Testis (tissue), 3 donors: ENCODE measurements around the gene ZNF618. TPM values are rescaled to one million over a fixed set of nuclear protein-coding genes. Genes with fewer than 3 reads are reported as not detected.

ENCODE experiments used
- DNase-seq: peaks from one replicate; pipeline ENCODE4 v3.0.0-alpha.2; 2019
- H3K27ac ChIP-seq, 2 donors: fragments of 200-600 bp; sonication (generic); one replicate each; pipeline ENCODE4 v1.5.1; 2019
- H3K27me3 ChIP-seq: fragments of 200-600 bp; sonication (generic); one replicate; pipeline ENCODE4 v1.5.1; 2019
- H3K36me3 ChIP-seq: fragments of 200-600 bp; sonication (generic); one replicate; pipeline ENCODE4 v1.5.1; 2017; ENCODE audit warnings: low read depth; ENCODE audit errors: missing control alignments
- H3K4me1 ChIP-seq: fragments of 200-600 bp; sonication (generic); one replicate; pipeline ENCODE4 v1.5.1; 2019
- H3K4me3 ChIP-seq, 2 donors: fragments of 200-600 bp; sonication (generic); one replicate each; pipeline ENCODE4 v1.5.1; 2017 to 2019
- H3K9me3 ChIP-seq: fragments of 200-600 bp; sonication (generic); one replicate; pipeline ENCODE4 v1.5.1; 2017
- CTCF ChIP-seq, 3 experiments: fragments of 450-650 bp in 2 of 3; fragments of 200-600 bp in 1 of 3; sonication (generic) in 1 of 3; IDR thresholded peaks; one replicate each; pipeline ENCODE4 v1.5.1; 2016 to 2019; ENCODE audit warnings: antibody characterized with exemption in 3 of 3, mild to moderate bottlenecking in 2 of 3, moderate library complexity in 1 of 3
- POLR2A ChIP-seq: fragments of 450-650 bp; IDR thresholded peaks from one replicate; pipeline ENCODE4 v1.6.1; 2017; ENCODE audit warnings: antibody characterized with exemption, mild to moderate bottlenecking, moderate library complexity
- WGBS, 2 donors: methylation state at CpG; one replicate each; pipeline ENCODE4 v1.1.5; 2018; 5-methylcytosine and 5-hydroxymethylcytosine counted together
- intact Hi-C: fragments of 100-400 bp; cut with DNase I; formaldehyde crosslinking; loops from one replicate; pipeline ENCODE4 v1.15.1; 2023; ENCODE audit warnings: low total_unique reads
- polyA plus RNA-seq: library from polyadenylated mRNA; stranded (reverse); fragments of 350-450 nt; fragmentation: Illumina TruSeq; extraction: RNeasy Lipid Tissue Mini Kit (QIAGEN cat#74804); gene quantifications from one replicate; pipeline ENCODE4 v1.2.3, GENCODE V29; 2014; ENCODE audit warnings: low read depth, low replicate concordance; ENCODE audit not compliant: insufficient read depth
- total RNA-seq, 2 donors: library from RNA; depleted of rRNA; stranded (reverse); fragments of >200 nt; gene quantifications; one replicate each; pipeline ENCODE4 v1.2.3, GENCODE V29; 2016

ZNF618 gene
- total and polyA plus RNA-seq, 3 donors from 2014 or later = 6.8 to 15.2 (median 14.6) TPM

DNA sequence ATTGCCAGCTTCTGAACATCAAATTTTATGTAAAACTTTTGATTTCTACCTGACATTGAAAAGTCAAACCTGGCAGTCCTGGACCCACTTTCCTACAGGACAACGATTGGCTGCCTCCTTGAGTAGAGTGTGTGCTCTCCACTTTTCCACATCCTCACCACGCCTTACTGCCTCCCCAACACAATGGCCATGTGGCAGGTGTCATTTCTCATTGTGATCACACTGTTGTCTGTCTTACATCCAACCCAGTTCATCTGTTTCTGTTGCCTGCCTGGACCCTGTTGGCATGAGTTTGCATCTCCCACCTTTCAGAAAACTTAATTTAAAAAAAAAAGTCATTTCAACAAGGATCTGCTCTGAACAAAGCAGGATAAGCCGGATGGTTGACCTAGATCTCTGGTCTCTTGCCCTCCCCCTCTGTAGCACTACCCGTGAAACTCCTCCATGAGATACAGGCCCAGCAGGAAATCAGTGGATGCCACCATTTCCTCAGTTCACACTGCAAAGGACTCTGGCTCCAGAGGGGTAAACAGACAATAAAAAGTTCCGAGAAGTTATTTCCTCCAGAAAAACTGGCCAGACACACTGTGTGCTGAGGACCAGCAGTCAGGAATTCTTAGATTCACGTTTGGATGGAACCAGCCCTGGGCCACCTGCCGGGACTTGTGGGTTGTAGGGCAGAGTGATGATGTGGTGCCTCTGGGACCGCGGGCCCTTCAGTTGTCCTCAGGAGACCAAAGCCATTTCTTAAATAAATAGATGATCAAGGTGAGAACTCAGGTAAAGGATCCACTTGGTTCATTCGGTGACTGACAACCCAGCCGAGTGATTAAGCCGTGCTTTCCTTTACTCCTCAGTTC lies 153.4 kb downstream of the ZNF618 start:
- H3K36me3 ChIP-seq = no peaks in the 10 kb centered on the region
- WGBS, 2 donors = 86 to 90% methylated on average over 12 of the region's 12 CpGs
- DNase-seq = no peak
- no peaks in the 10 kb centered on the region for H3K9me3 ChIP-seq
- no peak overlapping the region for H3K27ac ChIP-seq
- no peaks in the 10 kb centered on the region for H3K27me3 ChIP-seq
- TF ChIP-seq CTCF (IDR thresholded peaks at IDR 0.05) (no peak), POLR2A (no peak)
- H3K4me1 ChIP-seq = no peaks in the 10 kb centered on the region
- intact Hi-C loops = no loop called here
- no peak overlapping the region for H3K4me3 ChIP-seq

- 91 to 93% methylated on average over 9 of the region's 9 CpGs for WGBS, 2 donors
- intact Hi-C loops = no loop called here
These were observed 154.3 kb downstream of the ZNF618 start for GRCh38 chr9:114030364-114030763.

DNA sequence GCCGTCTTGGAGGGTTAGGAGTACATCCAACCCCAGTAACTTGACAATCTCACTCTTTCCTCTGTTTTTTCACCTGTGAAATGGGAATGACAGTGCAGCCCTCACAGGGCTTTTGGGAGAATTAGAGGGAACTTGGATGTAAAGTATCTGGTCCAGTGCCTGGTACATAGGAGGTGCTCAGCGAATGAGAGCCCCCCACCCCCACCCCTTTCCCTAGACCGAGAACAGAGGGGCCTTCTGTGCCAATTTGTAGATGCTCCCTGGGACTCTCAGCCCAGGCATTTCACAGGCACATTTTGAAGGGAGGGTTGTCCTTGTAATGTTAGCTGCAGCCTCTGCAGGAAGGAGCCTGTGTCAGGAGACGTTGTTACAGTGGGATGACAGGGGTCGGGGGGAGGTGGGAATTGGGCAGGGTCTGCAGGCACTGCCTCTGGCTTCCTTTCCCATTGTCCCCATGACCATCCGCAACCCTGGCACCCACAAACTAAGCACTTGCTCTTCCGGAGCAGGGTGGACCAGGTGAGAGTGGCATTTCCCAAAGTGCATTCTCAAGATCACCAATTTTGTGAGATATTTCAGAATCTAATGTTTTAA lies 155.0 kb downstream of the ZNF618 start:
- H3K27me3 ChIP-seq = no peaks in the 10 kb centered on the region
- no peaks in the 10 kb centered on the region for H3K9me3 ChIP-seq
- intact Hi-C loops = no loop called here
- H3K27ac ChIP-seq = no peak overlapping the region
- no peak overlapping the region for H3K4me3 ChIP-seq
- TF ChIP-seq CTCF (IDR thresholded peaks at IDR 0.05) (no peak), POLR2A (no peak)
- 91 to 94% methylated on average over 7 of the region's 7 CpGs for WGBS, 2 donors
- H3K4me1 ChIP-seq = no peaks in the 10 kb centered on the region
- DNase-seq = no peak
- no peaks in the 10 kb centered on the region for H3K36me3 ChIP-seq

More at GRCh38 chr9:114030364-114030763, 154.3 kb downstream of the ZNF618 start:
- no peaks in the 10 kb centered on the region for H3K27me3 ChIP-seq
- no peaks in the 10 kb centered on the region for H3K9me3 ChIP-seq
- no peak for TF ChIP-seq POLR2A
- TF ChIP-seq CTCF (IDR thresholded peaks at IDR 0.05) = no peak
- no peaks in the 10 kb centered on the region for H3K36me3 ChIP-seq
- H3K27ac ChIP-seq = no peak overlapping the region
- no peak for DNase-seq
- H3K4me3 ChIP-seq = no peak overlapping the region
- no peaks in the 10 kb centered on the region for H3K4me1 ChIP-seq

DNA sequence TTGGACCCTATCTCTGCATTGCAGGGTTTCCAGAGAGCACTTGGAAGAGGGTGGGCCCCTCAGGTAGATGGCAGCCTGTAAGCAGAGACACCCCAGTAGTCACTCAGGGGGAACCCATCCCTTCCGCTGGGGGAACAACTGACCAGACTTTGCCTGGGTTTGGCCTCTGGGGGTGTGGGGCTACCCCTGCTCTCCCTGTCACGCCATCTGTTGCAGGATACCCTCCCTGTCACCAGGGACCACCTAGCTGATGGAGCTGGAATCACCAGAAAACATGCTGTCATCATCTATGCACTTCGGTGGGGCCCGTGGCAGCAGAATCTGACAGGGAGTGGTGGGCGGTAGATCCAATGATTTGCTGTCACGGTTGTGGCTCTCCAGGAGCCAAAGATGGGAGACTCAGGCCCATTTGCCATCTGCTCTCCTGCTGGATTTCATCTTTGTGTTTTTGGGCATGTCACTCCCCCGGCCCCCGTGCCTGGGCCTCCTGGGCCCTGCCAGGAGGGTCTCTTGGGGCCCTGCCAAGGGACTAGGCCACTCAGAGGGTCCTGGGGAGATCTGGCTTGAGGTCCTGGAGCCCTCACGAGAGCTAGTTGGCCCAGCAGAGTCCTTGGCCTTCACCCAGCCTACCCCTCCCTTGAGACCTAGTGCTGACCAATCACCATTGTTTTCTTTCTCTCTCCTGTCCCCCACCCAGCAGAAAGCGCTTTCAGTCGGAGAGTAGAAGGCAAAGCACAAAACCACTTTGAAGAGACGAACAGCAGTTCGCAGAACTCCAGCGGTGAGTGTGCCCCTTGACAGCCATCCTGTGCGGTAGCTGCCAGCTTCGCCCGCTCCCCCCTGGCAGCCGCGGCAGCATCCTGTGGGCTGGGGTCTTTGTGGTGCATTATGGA lies 156.1 kb downstream of the ZNF618 start:
- Histone ChIP-seq H3K27me3 (no peaks in the 10 kb centered on the region), H3K36me3 (no peaks in the 10 kb centered on the region), H3K4me3 (no peak overlapping the region), H3K9me3 (no peaks in the 10 kb centered on the region), H3K27ac (no peak overlapping the region), H3K4me1 (no peaks in the 10 kb centered on the region)
- intact Hi-C loops = no loop called here
- no peak for DNase-seq
- WGBS, 2 donors = 79 to 86% methylated on average over 10 to 19 of the region's 19 CpGs
- TF ChIP-seq POLR2A (no peak), CTCF (IDR thresholded peaks at IDR 0.05) (no peak)
